Stomach smooth muscle (tissue), 2 donors: ENCODE measurements around the gene AP4S1.

Experiments
- H3K27ac ChIP-seq: one replicate; pipeline ENCODE4 v1.7.0; 2013; ENCODE audit warnings: mild to moderate bottlenecking, low read length, inconsistent platforms
- H3K27me3 ChIP-seq, 2 donors: one replicate each; pipeline ENCODE4 v1.7.0; 2013; ENCODE audit warnings: low read length in 2 of 2; ENCODE audit not compliant: insufficient read depth in 2 of 2, control insufficient read depth in 1 of 2
- H3K36me3 ChIP-seq, 2 donors: one replicate each; pipeline ENCODE4 v1.7.0; 2013; ENCODE audit warnings: low read length in 2 of 2; ENCODE audit not compliant: control insufficient read depth in 2 of 2, insufficient read depth in 2 of 2
- H3K4me1 ChIP-seq: one replicate; pipeline ENCODE4 v1.7.0; 2013; ENCODE audit warnings: low read length; ENCODE audit not compliant: control insufficient read depth, insufficient read depth
- H3K4me3 ChIP-seq, 2 donors: one replicate each; pipeline ENCODE4 v1.7.0; 2013; ENCODE audit warnings: low read length in 2 of 2
- H3K9ac ChIP-seq, 2 donors: one replicate each; pipeline ENCODE4 v1.7.0; 2013; ENCODE audit warnings: low read length in 2 of 2, mild to moderate bottlenecking in 1 of 2
- H3K9me3 ChIP-seq, 2 donors: one replicate each; pipeline ENCODE4 v1.7.0; 2013; ENCODE audit warnings: low read length in 2 of 2; ENCODE audit not compliant: control insufficient read depth in 2 of 2
- donor health status: healthy.
- donor health status: Pancreatic carcinoma.

AP4S1 gene

GRCh38 chr14:31137214-31137889 lies 111.9 kb downstream of the AP4S1 start:
- Histone ChIP-seq H3K27me3 (no peaks in the 10 kb centered on the region), H3K27ac (no peak overlapping the region), H3K36me3 (peaks cover 26 to 37% of the 10 kb centered on the region in 2 donors)

GRCh38 chr14:31138301-31138700 lies 112.9 kb downstream of the AP4S1 start:
- no peak overlapping the region for H3K4me3 ChIP-seq
- H3K9me3 ChIP-seq = no peaks in the 10 kb centered on the region
- H3K9ac ChIP-seq = no peak overlapping the region
- no peaks in the 10 kb centered on the region for H3K4me1 ChIP-seq
- H3K27ac ChIP-seq = no peak overlapping the region
- H3K36me3 ChIP-seq = peaks cover 26 to 38% of the 10 kb centered on the region in 2 donors
- H3K27me3 ChIP-seq = no peaks in the 10 kb centered on the region

More at GRCh38 chr14:31137214-31137889, 111.9 kb downstream of the AP4S1 start:
- Histone ChIP-seq H3K9ac (no peak overlapping the region), H3K9me3 (no peaks in the 10 kb centered on the region), H3K4me1 (no peaks in the 10 kb centered on the region), H3K4me3 (no peak overlapping the region)

DNA sequence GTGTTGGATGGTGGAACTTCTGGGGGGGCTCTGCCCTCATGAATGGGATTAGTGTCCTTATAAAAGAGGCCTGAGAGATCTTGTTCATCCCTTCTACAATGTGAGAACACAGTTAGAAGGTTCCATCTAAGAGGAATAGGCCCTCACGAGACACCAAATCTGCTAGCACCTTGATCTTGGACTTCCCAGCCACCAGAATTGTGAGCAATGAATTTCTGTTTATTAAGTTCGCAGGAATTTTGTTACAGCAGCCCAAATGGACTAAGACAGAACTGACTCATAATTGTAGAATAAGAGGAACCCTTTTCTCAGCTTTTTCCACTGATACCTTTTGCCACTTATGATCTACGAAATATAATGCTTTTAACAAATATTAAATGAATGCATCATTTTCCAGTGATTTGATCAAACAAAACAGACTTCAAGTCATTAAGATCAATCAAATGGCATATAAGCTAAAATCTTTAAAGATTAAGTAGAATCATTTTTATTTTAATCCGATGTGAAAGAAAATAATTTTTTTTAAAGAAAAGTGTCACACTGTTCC lies 113.9 kb downstream of the AP4S1 start:
- H3K9ac ChIP-seq = no peak overlapping the region
- no peak overlapping the region for H3K4me3 ChIP-seq
- H3K27ac ChIP-seq = no peak overlapping the region
- H3K9me3 ChIP-seq = no peaks in the 10 kb centered on the region
- no peaks in the 10 kb centered on the region for H3K27me3 ChIP-seq
- H3K4me1 ChIP-seq = no peaks in the 10 kb centered on the region
- peaks cover 27 to 42% of the 10 kb centered on the region in 2 donors for H3K36me3 ChIP-seq

GRCh38 chr14:31142455-31143087 lies 117.1 kb downstream of the AP4S1 start:
- Histone ChIP-seq H3K9me3 (no peaks in the 10 kb centered on the region), H3K36me3 (peaks cover 24 to 35% of the 10 kb centered on the region in 2 donors), H3K4me1 (no peaks in the 10 kb centered on the region), H3K27ac (no peak overlapping the region), H3K27me3 (no peaks in the 10 kb centered on the region), H3K4me3 (no peak overlapping the region), H3K9ac (no peak overlapping the region)
